WTC11 (cell line): Measurements from ENCODE around the gene UFM1. TPM values are rescaled to one million over a fixed set of nuclear protein-coding genes. Genes with fewer than 3 reads are reported as not detected.
"Not testable (repeated sequence)": the region's sequence is repeated elsewhere in the genome, so short reads cannot be mapped to it uniquely, and the experiment has no call there.

ENCODE experiments used
- ATAC-seq: fragments of 200-7000 bp; cut with Tn5 transposase; 2 replicates; pipeline ENCODE4 v1.10.0; 2021; ENCODE audit warnings: mild to moderate bottlenecking, moderate library complexity
- CTCF ChIA-PET: fragments of 300-600 bp; sonication (Branson Sonifier 250); formaldehyde crosslinking; loops from one replicate; lab custom pipeline; 2021; ENCODE audit warnings: antibody characterized with exemption; lab: Charles Lee
- POLR2A ChIA-PET: fragments of 350-600 bp; sonication (Branson Sonifier 250); formaldehyde crosslinking; loops from one replicate; lab custom pipeline; 2021; ENCODE audit warnings: antibody characterized with exemption; lab: Charles Lee
- DNase-seq: peaks from one replicate; pipeline ENCODE4 v3.0.0; 2021; ENCODE audit warnings: low spot score
- H3K27ac Mint-ChIP-seq: 2 replicates; pipeline ENCODE4 v1.8.0; 2021; ENCODE audit warnings: mixed read lengths
- H3K27me3 Mint-ChIP-seq: 2 replicates; pipeline ENCODE4 v1.8.0; 2021; ENCODE audit warnings: low read depth, mild to moderate bottlenecking, moderate library complexity, mixed read lengths
- H3K36me3 Mint-ChIP-seq: 2 replicates; pipeline ENCODE4 v1.8.0; 2021; ENCODE audit warnings: mixed read lengths
- H3K4me1 Mint-ChIP-seq: 2 replicates; pipeline ENCODE4 v1.8.0; 2022; ENCODE audit warnings: mixed read lengths
- H3K4me3 Mint-ChIP-seq: 2 replicates; pipeline ENCODE4 v1.8.0; 2021; ENCODE audit warnings: mild to moderate bottlenecking, moderate library complexity, mixed read lengths
- H3K9me3 Mint-ChIP-seq: 2 replicates; pipeline ENCODE4 v1.8.0; 2021; ENCODE audit warnings: mixed read lengths
- CREB1 ChIP-seq: sonication (generic); formaldehyde crosslinking; IDR thresholded peaks from 2 replicates; pipeline ENCODE4 v1.8.0; 2023; ENCODE audit warnings: mild to moderate bottlenecking, missing genetic modification reagents
- EMX1 ChIP-seq: fragments of 250-450 bp; sonication (Bioruptor Pico); IDR thresholded peaks from 2 replicates; pipeline ENCODE4 v1.8.0; 2021; ENCODE audit warnings: mild to moderate bottlenecking
- ETV6 ChIP-seq: sonication (generic); formaldehyde crosslinking; IDR thresholded peaks from 2 replicates; pipeline ENCODE4 v1.8.1; 2022; ENCODE audit warnings: mild to moderate bottlenecking, missing genetic modification reagents
- GRHL2 ChIP-seq: fragments of 250-450 bp; sonication (Bioruptor Pico); IDR thresholded peaks from 2 replicates; pipeline ENCODE4 v1.8.0; 2022; ENCODE audit warnings: mild to moderate bottlenecking, moderate library complexity; ENCODE audit not compliant: insufficient replicate concordance, severe bottlenecking
- IRF2 ChIP-seq: sonication (generic); formaldehyde crosslinking; IDR thresholded peaks from 2 replicates; pipeline ENCODE4 v1.8.0; 2022; ENCODE audit warnings: low read depth, missing genetic modification reagents, borderline replicate concordance
- KAT7 ChIP-seq: sonication (generic); formaldehyde crosslinking; IDR thresholded peaks from 2 replicates; pipeline ENCODE4 v1.8.1; 2023; ENCODE audit warnings: missing genetic modification reagents, mild to moderate bottlenecking, borderline replicate concordance
- MXD4 ChIP-seq: fragments of 250-450 bp; sonication (Bioruptor Pico); IDR thresholded peaks from 2 replicates; pipeline ENCODE4 v1.8.0; 2021; ENCODE audit warnings: mild to moderate bottlenecking, moderate library complexity, borderline replicate concordance
- NFYB ChIP-seq: sonication (generic); formaldehyde crosslinking; conservative IDR thresholded peaks from 2 replicates; pipeline ENCODE4 v1.8.0; 2022; ENCODE audit warnings: low read depth, missing genetic modification reagents
- NR1H2 ChIP-seq: sonication (generic); formaldehyde crosslinking; IDR thresholded peaks from 2 replicates; pipeline ENCODE4 v1.9.0; 2021; ENCODE audit warnings: mild to moderate bottlenecking, moderate library complexity, missing genetic modification reagents
- NR2C2 ChIP-seq: sonication (generic); formaldehyde crosslinking; IDR thresholded peaks from 2 replicates; pipeline ENCODE4 v1.8.0; 2022; ENCODE audit warnings: mild to moderate bottlenecking, missing genetic modification reagents
- PRRX2 ChIP-seq: fragments of 250-450 bp; sonication (Bioruptor Pico); IDR thresholded peaks from 2 replicates; pipeline ENCODE4 v1.8.0; 2021; ENCODE audit warnings: mild to moderate bottlenecking
- RORB ChIP-seq: fragments of 250-450 bp; sonication (Bioruptor Pico); IDR thresholded peaks from 2 replicates; pipeline ENCODE4 v1.9.0; 2021; ENCODE audit warnings: mild to moderate bottlenecking
- ZNF423 ChIP-seq: fragments of 250-450 bp; sonication (Bioruptor Pico); IDR thresholded peaks from 2 replicates; pipeline ENCODE4 v2.1.2; 2022; ENCODE audit warnings: mild to moderate bottlenecking, moderate library complexity
- total RNA-seq: library from RNA; stranded (reverse); gene quantifications from 3 replicates; pipeline ENCODE4 v1.2.3, GENCODE V29; 2021
- TF ChIP-seq, protein P1 (sequence below): fragments of 250-450 bp; sonication (Bioruptor Pico); IDR thresholded peaks from 2 replicates; pipeline ENCODE4 v1.9.0; 2021; ENCODE audit warnings: moderate library complexity, mild to moderate bottlenecking, inconsistent platforms, borderline replicate concordance
- TF ChIP-seq, protein P2 (sequence below): sonication (generic); formaldehyde crosslinking; IDR thresholded peaks from 2 replicates; pipeline ENCODE4 v1.8.0; 2022; ENCODE audit warnings: mild to moderate bottlenecking, missing genetic modification reagents
- TF ChIP-seq, protein P3 (sequence below): sonication (generic); formaldehyde crosslinking; IDR thresholded peaks from 2 replicates; pipeline ENCODE4 v1.8.0; 2022; ENCODE audit warnings: mild to moderate bottlenecking, missing genetic modification reagents
- TF ChIP-seq, protein P4 (sequence below): fragments of 250-450 bp; sonication (Bioruptor Pico); IDR thresholded peaks from 2 replicates; pipeline ENCODE4 v1.9.0; 2021; ENCODE audit warnings: mild to moderate bottlenecking, borderline replicate concordance
- TF ChIP-seq, protein P5 (sequence below): sonication (generic); formaldehyde crosslinking; IDR thresholded peaks from 2 replicates; pipeline ENCODE4 v1.8.0; 2023; ENCODE audit warnings: missing genetic modification reagents
- TF ChIP-seq, protein P6 (sequence below): sonication (generic); formaldehyde crosslinking; IDR thresholded peaks from 2 replicates; pipeline ENCODE4 v1.8.0; 2023; ENCODE audit warnings: mild to moderate bottlenecking, missing genetic modification reagents

Gene UFM1
- total RNA-seq, 1 experiment from 2014 or later, result 57.7 TPM

DNA sequence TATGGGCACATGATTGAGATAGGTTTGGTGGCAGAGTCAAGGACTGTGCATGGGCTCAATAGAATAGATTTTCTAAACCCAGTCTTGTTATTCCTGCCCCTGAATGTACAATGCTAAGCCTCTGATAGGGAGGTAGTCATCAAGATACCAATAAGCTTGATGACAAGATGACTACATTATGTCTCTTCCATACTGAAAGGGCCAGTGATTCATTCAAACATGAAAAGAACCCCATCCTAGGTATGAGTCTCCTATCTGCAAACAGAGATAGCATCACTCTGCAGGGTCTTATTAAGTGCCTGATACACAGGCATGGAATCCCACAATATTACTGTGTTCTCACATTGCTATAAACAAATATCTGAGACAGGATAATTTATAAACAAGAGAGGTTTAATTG, 40.3 kb upstream of the UFM1 start:
- DNase-seq (no peak), ATAC-seq (no peak)
- ChIA-PET POLR2A (no interaction called here), CTCF (no interaction called here)
- no peak overlapping the region for H3K27ac Mint-ChIP-seq
- H3K27me3 Mint-ChIP-seq, result no peaks in the 10 kb centered on the region
- H3K9me3 Mint-ChIP-seq, result 0 out of 2 replicates have a peak, but pooled peaks cover 10% of the 10 kb centered on the region
- no peaks in the 10 kb centered on the region for H3K36me3 Mint-ChIP-seq
- H3K4me1 Mint-ChIP-seq, result no peaks in the 10 kb centered on the region
- TF ChIP-seq PRRX2 (CRISPR knock-in tag), result no peak
- TF ChIP-seq, protein P1, sequence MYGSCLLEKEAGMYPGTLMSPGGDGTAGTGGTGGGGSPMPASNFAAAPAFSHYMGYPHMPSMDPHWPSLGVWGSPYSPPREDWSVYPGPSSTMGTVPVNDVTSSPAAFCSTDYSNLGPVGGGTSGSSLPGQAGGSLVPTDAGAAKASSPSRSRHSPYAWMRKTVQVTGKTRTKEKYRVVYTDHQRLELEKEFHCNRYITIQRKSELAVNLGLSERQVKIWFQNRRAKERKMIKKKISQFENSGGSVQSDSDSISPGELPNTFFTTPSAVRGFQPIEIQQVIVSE, result no peak
- TF ChIP-seq IRF2 (CRISPR knock-in tag), result no peak
- no peak for TF ChIP-seq CREB1
- no peak for TF ChIP-seq GRHL2 (CRISPR knock-in tag)
- no peak for TF ChIP-seq NR1H2 (CRISPR knock-in tag)
- no peak for TF ChIP-seq RORB
- TF ChIP-seq NR2C2 (CRISPR knock-in tag), result no peak
- TF ChIP-seq, protein P2, sequence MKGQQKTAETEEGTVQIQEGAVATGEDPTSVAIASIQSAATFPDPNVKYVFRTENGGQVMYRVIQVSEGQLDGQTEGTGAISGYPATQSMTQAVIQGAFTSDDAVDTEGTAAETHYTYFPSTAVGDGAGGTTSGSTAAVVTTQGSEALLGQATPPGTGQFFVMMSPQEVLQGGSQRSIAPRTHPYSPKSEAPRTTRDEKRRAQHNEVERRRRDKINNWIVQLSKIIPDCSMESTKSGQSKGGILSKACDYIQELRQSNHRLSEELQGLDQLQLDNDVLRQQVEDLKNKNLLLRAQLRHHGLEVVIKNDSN, result no peak
- TF ChIP-seq NFYB (CRISPR knock-in tag), result no peak
- TF ChIP-seq EMX1 (CRISPR knock-in tag), result no peak
- no peak for TF ChIP-seq KAT7 (CRISPR knock-in tag)
- TF ChIP-seq, protein P3, sequence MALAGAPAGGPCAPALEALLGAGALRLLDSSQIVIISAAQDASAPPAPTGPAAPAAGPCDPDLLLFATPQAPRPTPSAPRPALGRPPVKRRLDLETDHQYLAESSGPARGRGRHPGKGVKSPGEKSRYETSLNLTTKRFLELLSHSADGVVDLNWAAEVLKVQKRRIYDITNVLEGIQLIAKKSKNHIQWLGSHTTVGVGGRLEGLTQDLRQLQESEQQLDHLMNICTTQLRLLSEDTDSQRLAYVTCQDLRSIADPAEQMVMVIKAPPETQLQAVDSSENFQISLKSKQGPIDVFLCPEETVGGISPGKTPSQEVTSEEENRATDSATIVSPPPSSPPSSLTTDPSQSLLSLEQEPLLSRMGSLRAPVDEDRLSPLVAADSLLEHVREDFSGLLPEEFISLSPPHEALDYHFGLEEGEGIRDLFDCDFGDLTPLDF (CRISPR knock-in tag), result no peak
- TF ChIP-seq, protein P4, sequence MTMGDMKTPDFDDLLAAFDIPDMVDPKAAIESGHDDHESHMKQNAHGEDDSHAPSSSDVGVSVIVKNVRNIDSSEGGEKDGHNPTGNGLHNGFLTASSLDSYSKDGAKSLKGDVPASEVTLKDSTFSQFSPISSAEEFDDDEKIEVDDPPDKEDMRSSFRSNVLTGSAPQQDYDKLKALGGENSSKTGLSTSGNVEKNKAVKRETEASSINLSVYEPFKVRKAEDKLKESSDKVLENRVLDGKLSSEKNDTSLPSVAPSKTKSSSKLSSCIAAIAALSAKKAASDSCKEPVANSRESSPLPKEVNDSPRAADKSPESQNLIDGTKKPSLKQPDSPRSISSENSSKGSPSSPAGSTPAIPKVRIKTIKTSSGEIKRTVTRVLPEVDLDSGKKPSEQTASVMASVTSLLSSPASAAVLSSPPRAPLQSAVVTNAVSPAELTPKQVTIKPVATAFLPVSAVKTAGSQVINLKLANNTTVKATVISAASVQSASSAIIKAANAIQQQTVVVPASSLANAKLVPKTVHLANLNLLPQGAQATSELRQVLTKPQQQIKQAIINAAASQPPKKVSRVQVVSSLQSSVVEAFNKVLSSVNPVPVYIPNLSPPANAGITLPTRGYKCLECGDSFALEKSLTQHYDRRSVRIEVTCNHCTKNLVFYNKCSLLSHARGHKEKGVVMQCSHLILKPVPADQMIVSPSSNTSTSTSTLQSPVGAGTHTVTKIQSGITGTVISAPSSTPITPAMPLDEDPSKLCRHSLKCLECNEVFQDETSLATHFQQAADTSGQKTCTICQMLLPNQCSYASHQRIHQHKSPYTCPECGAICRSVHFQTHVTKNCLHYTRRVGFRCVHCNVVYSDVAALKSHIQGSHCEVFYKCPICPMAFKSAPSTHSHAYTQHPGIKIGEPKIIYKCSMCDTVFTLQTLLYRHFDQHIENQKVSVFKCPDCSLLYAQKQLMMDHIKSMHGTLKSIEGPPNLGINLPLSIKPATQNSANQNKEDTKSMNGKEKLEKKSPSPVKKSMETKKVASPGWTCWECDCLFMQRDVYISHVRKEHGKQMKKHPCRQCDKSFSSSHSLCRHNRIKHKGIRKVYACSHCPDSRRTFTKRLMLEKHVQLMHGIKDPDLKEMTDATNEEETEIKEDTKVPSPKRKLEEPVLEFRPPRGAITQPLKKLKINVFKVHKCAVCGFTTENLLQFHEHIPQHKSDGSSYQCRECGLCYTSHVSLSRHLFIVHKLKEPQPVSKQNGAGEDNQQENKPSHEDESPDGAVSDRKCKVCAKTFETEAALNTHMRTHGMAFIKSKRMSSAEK (CRISPR knock-in tag), result no peak
- TF ChIP-seq ZNF423 (CRISPR knock-in tag), result no peak
- no peak overlapping the region for H3K4me3 Mint-ChIP-seq

DNA sequence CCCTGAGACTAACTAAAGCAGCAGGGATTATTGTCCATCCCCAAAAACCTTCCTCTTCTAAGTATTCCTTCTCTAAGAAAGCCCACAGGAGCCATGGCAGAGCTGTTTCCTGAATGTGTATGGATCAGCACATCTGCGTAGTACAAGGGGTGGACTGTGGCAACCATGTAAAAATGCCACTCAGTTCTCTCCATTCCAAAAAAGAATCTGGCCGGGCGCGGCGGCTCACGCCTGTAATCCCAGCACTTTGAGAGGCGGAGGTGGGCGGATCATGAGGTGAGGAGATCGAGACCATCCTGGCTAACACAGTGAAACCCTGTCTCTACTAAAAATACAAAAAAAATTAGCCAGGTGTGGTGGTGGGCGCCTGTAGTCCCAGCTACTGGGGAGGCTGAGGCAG, 38.5 kb upstream of the UFM1 start:
- H3K27ac Mint-ChIP-seq, H3K36me3 Mint-ChIP-seq, DNase-seq, CTCF ChIA-PET, H3K4me1 Mint-ChIP-seq, H3K9me3 Mint-ChIP-seq, POLR2A ChIA-PET, ATAC-seq, H3K4me3 Mint-ChIP-seq, H3K27me3 Mint-ChIP-seq: not testable (repeated sequence)

DNA sequence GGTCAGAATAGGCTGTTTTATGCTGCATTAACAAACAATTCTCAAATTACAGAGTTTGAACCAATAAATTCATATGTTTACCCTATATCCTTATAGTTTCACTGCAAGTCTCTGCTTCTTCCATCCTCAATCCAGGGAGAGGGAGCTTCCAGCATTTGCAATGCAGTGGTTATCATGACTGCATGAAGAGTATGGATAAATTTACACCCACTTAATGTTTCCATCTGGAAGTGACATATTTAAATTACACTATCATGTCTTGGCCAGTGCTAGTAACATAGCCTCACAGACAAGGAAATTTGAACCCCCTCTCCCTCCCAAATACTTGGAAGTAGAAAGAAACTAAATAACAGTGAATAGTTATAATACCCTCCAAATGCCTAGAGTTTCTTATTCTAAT, 33.5 kb upstream of the UFM1 start:
- DNase-seq (no peak), ATAC-seq (no peak)
- no peaks in the 10 kb centered on the region for H3K4me1 Mint-ChIP-seq
- no peaks in the 10 kb centered on the region for H3K36me3 Mint-ChIP-seq
- no peak overlapping the region for H3K4me3 Mint-ChIP-seq
- TF ChIP-seq MXD4 (CRISPR knock-in tag) (no peak), ETV6 (no peak)
- TF ChIP-seq, protein P5, sequence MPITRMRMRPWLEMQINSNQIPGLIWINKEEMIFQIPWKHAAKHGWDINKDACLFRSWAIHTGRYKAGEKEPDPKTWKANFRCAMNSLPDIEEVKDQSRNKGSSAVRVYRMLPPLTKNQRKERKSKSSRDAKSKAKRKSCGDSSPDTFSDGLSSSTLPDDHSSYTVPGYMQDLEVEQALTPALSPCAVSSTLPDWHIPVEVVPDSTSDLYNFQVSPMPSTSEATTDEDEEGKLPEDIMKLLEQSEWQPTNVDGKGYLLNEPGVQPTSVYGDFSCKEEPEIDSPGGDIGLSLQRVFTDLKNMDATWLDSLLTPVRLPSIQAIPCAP, result no peak
- TF ChIP-seq, protein P4 (CRISPR knock-in tag), result no peak
- TF ChIP-seq, protein P6, sequence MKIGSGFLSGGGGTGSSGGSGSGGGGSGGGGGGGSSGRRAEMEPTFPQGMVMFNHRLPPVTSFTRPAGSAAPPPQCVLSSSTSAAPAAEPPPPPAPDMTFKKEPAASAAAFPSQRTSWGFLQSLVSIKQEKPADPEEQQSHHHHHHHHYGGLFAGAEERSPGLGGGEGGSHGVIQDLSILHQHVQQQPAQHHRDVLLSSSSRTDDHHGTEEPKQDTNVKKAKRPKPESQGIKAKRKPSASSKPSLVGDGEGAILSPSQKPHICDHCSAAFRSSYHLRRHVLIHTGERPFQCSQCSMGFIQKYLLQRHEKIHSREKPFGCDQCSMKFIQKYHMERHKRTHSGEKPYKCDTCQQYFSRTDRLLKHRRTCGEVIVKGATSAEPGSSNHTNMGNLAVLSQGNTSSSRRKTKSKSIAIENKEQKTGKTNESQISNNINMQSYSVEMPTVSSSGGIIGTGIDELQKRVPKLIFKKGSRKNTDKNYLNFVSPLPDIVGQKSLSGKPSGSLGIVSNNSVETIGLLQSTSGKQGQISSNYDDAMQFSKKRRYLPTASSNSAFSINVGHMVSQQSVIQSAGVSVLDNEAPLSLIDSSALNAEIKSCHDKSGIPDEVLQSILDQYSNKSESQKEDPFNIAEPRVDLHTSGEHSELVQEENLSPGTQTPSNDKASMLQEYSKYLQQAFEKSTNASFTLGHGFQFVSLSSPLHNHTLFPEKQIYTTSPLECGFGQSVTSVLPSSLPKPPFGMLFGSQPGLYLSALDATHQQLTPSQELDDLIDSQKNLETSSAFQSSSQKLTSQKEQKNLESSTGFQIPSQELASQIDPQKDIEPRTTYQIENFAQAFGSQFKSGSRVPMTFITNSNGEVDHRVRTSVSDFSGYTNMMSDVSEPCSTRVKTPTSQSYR, result no peak
- H3K27ac Mint-ChIP-seq, result no peak overlapping the region
- ChIA-PET CTCF (no interaction called here), POLR2A (no interaction called here)
- H3K9me3 Mint-ChIP-seq, result 0 out of 2 replicates have a peak, but pooled peaks cover 4% of the 10 kb centered on the region
- H3K27me3 Mint-ChIP-seq, result no peaks in the 10 kb centered on the region
